Keratinocyte (primary cell): ENCODE measurements around the gene GRM4. TPM values are rescaled to one million over a fixed set of nuclear protein-coding genes. Genes with fewer than 3 reads are reported as not detected.

Experiments used
- DNase-seq: peaks from one replicate; pipeline ENCODE4 v3.0.0-alpha.2; 2011; ENCODE audit warnings: low read depth, missing footprints, low spot score
- FAIRE-seq: peaks from 2 replicates; lab custom pipeline; 2011; peaks lifted over from hg19 to GRCh38; lab: Jason Lieb, UNC
- H2AFZ ChIP-seq: 2 replicates; pipeline ENCODE4 v1.6.0; 2012; ENCODE audit warnings: low read length, control low read depth, inconsistent platforms; ENCODE audit not compliant: control insufficient read depth
- H3K27ac ChIP-seq: 2 replicates; pipeline ENCODE4 v1.5.1; 2011; ENCODE audit warnings: low read length; ENCODE audit not compliant: control insufficient read depth, insufficient read depth
- H3K27me3 ChIP-seq: 3 replicates; pipeline ENCODE4 v1.6.0; 2011; ENCODE audit warnings: low read length; ENCODE audit not compliant: control insufficient read depth, insufficient read depth; ENCODE audit errors: extremely low read depth
- H3K36me3 ChIP-seq, 2 experiments: 2 replicates in 1 of 2; 3 replicates in 1 of 2; pipeline ENCODE4 v1.5.1; 2011; ENCODE audit warnings: low read length in 2 of 2, mild to moderate bottlenecking in 1 of 2; ENCODE audit not compliant: control insufficient read depth in 2 of 2, insufficient read depth in 2 of 2; ENCODE audit errors: extremely low read depth in 1 of 2
- H3K4me1 ChIP-seq: 3 replicates; pipeline ENCODE4 v1.5.1; 2011; ENCODE audit warnings: low read length; ENCODE audit not compliant: control insufficient read depth, insufficient read depth; ENCODE audit errors: extremely low read depth
- H3K4me2 ChIP-seq: 3 replicates; pipeline ENCODE4 v1.6.0; 2011; ENCODE audit warnings: low read depth, low read length; ENCODE audit not compliant: control insufficient read depth, insufficient read depth; ENCODE audit errors: extremely low read depth
- H3K4me3 ChIP-seq, 3 experiments: fragments of 200-600 bp in 1 of 3; sonication (generic) in 1 of 3; 2 replicates in 2 of 3; 3 replicates in 1 of 3; pipeline ENCODE4 v1.5.1; 2011 to 2016; ENCODE audit warnings: low read length in 3 of 3, mild to moderate bottlenecking in 3 of 3, control low read depth in 2 of 3, inconsistent platforms in 1 of 3, low read depth in 1 of 3, mixed read lengths in 1 of 3, mixed run types in 1 of 3, moderate library complexity in 1 of 3; ENCODE audit not compliant: control insufficient read depth in 2 of 3, insufficient read depth in 2 of 3; ENCODE audit errors: extremely low read depth in 1 of 3
- H3K79me2 ChIP-seq: 2 replicates; pipeline ENCODE4 v1.6.0; 2012; ENCODE audit warnings: low read length; ENCODE audit not compliant: control insufficient read depth, insufficient read depth
- H3K9ac ChIP-seq: 3 replicates; pipeline ENCODE4 v1.6.0; 2011; ENCODE audit warnings: low read length; ENCODE audit not compliant: control insufficient read depth, insufficient read depth; ENCODE audit errors: extremely low read depth
- H3K9me1 ChIP-seq: 3 replicates; pipeline ENCODE4 v1.6.0; 2011; ENCODE audit warnings: low read length; ENCODE audit not compliant: control insufficient read depth, insufficient read depth; ENCODE audit errors: extremely low read depth
- H3K9me3 ChIP-seq: 2 replicates; pipeline ENCODE4 v1.5.1; 2012; ENCODE audit warnings: low read depth, low read length; ENCODE audit not compliant: control insufficient read depth
- H4K20me1 ChIP-seq: 3 replicates; pipeline ENCODE4 v1.6.0; 2011; ENCODE audit warnings: low read length; ENCODE audit not compliant: control insufficient read depth, insufficient read depth; ENCODE audit errors: extremely low read depth
- CTCF ChIP-seq, 3 experiments: IDR thresholded peaks in 1 of 3; conservative IDR thresholded peaks in 1 of 3; optimal IDR thresholded peaks in 1 of 3; 2 replicates in 2 of 3; 3 replicates in 1 of 3; pipeline versions ENCODE3 to v1.5.1; 2011; ENCODE audit warnings: low read length in 3 of 3, mild to moderate bottlenecking in 3 of 3, moderate library complexity in 2 of 3, control low read depth in 1 of 3, inconsistent platforms in 1 of 3; ENCODE audit not compliant: insufficient read depth in 2 of 3; ENCODE audit errors: extremely low read depth in 1 of 3
- EZH2 ChIP-seq: IDR thresholded peaks from one replicate; pipeline ENCODE4 v1.6.1; 2012; ENCODE audit warnings: inconsistent platforms, mild to moderate bottlenecking, low read length, moderate library complexity
- dilution Hi-C: fragments of 300-500 bp; cut with MboI; formaldehyde crosslinking; loops from one replicate; pipeline ENCODE4 v1.7.0; 2020; ENCODE audit warnings: low sequenced_read_pairs; ENCODE audit not compliant: extremely low pct_ligation_motif_present
- polyA plus RNA-seq, 5 experiments: library from polyadenylated mRNA; depleted of rRNA in 3 of 5; stranded (reverse) in 3 of 5; stranded (forward) in 1 of 5; unstranded in 1 of 5; fragments of >200 nt; gene quantifications; 1 replicate in 1 of 5; 2 replicates in 3 of 5; 3 replicates in 1 of 5; pipeline versions ENCODE4 v1.2.1 to v1.2.3, GENCODE V29; 2011 to 2012; ENCODE audit warnings: missing spikeins in 2 of 5, low read depth in 1 of 5, low replicate concordance in 1 of 5

GRM4 gene
- polyA plus RNA-seq, 1 donor (not counting 4 experiments of a cell fraction or from before 2014, with no cell fraction given) = not detected

DNA sequence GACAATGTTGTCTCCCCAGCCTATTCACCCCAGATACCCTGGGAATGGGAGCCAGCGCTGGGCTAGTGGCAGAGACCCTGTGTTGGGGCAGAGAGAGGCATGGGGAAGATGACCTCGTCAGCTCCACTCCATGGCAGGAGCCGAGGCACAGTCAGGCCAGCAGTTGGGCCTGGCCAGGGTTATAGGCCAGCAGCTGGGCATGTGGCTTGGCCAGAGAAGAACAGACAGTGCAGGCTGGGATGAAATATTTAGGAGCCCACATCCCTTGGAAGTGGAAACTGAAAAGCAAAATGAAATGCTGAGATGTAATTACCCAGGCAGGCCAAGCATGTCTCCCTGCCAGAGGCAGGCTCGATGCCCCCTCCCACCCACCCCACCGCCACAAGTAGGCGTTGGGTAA, 70.0 kb downstream of the GRM4 start:
- Histone ChIP-seq H3K4me2 (no peak overlapping the region), H3K79me2 (no peaks in the 10 kb centered on the region), H3K27ac (no peak overlapping the region), H3K36me3 (no peaks in the 10 kb centered on the region), H3K9me3 (peaks cover 4% of the 10 kb centered on the region), H3K27me3 (no peaks in the 10 kb centered on the region), H2AFZ (no peak overlapping the region), H3K4me1 (no peaks in the 10 kb centered on the region), H3K9me1 (no peaks in the 10 kb centered on the region), H4K20me1 (no peaks in the 10 kb centered on the region), H3K4me3 (no peak overlapping the region), H3K9ac (no peak overlapping the region)
- DNase-seq (no peak), FAIRE-seq (no peak)
- TF ChIP-seq CTCF (optimal IDR thresholded peaks at IDR 0.05 in 1 of 3, IDR thresholded peaks at IDR 0.05 in 1 of 3, conservative IDR thresholded peaks at IDR 0.05 in 1 of 3; ENCODE audit: extremely low read depth in 1 of 3, insufficient read depth in 2 of 3, low read length in 3 of 3) (no peak), EZH2 (no peak)
- dilution Hi-C loops = no loop called here

DNA sequence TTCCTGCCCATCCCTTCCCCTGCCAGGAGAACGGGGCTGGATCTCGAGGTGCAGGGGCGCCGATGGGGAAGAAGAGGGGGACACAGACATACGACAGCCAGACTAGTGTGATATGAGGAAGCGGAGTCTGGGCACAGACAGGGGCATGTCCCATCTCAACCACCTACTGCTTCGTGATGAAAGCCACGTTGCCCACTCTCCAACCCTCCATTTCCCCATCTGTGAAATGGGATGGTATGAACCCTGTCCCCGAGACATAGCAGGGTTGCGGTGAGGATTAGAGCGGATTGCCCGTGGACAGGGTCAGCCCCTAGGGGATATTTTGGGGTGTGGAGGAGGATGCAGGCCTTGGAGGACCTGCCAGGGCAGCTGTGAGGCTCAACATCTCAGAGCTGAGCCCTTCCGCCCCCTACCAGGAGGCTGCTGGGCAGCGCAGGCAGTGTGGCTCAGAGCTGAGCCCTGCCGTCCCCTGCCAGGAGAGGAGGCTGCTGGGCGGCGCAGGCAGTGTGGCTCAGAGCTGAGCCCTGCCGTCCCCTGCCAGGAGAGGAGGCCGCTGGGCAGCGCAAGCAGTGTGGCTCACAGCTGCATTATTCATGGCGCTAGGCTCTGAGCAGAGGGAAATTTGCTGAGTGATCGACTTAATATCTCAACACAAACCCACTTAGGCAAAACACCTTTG, 71.7 kb downstream of the GRM4 start:
- no peaks in the 10 kb centered on the region for H3K36me3 ChIP-seq
- no peak overlapping the region for H3K9ac ChIP-seq
- no peak overlapping the region for H3K4me3 ChIP-seq
- H2AFZ ChIP-seq = no peak overlapping the region
- no peaks in the 10 kb centered on the region for H3K79me2 ChIP-seq
- dilution Hi-C loops = no loop called here
- H3K4me1 ChIP-seq = no peaks in the 10 kb centered on the region
- DNase-seq (no peak), FAIRE-seq (no peak)
- H3K27me3 ChIP-seq = no peaks in the 10 kb centered on the region
- TF ChIP-seq EZH2 = no peak
- TF ChIP-seq CTCF (optimal IDR thresholded peaks at IDR 0.05 in 1 of 3, IDR thresholded peaks at IDR 0.05 in 1 of 3, conservative IDR thresholded peaks at IDR 0.05 in 1 of 3; ENCODE audit: extremely low read depth in 1 of 3, insufficient read depth in 2 of 3, low read length in 3 of 3) = no peak
- no peaks in the 10 kb centered on the region for H3K9me1 ChIP-seq
- no peak overlapping the region for H3K4me2 ChIP-seq
- H4K20me1 ChIP-seq = no peaks in the 10 kb centered on the region
- H3K9me3 ChIP-seq = peaks cover 4% of the 10 kb centered on the region
- H3K27ac ChIP-seq = no peak overlapping the region
